Activated CD4-positive, alpha-beta T cell treated with anti-CD3 and anti-CD28 coated beads for 36 hours (primary cell): ENCODE results near the gene ODF2. TPM values are rescaled to one million over a fixed set of nuclear protein-coding genes. Genes with fewer than 3 reads are reported as not detected.

ENCODE experiments used
- ATAC-seq: fragments of 200-7000 bp; cut with Tn5 transposase; one replicate; pipeline ENCODE4 v1.10.0; 2021; ENCODE audit warnings: mild to moderate bottlenecking, moderate library complexity
- CTCF ChIA-PET: fragments of 350-600 bp; sonication (Branson Sonifier 250); formaldehyde crosslinking; loops from one replicate; lab custom pipeline; 2021; ENCODE audit warnings: antibody characterized with exemption; lab: Charles Lee
- POLR2A ChIA-PET: fragments of 350-600 bp; sonication (Branson Sonifier 250); formaldehyde crosslinking; loops from one replicate; lab custom pipeline; 2021; ENCODE audit warnings: antibody characterized with exemption, inconsistent platforms; lab: Charles Lee
- DNase-seq: peaks from one replicate; pipeline ENCODE4 v3.0.0-alpha.2; 2020
- H3K27ac Mint-ChIP-seq: one replicate; pipeline ENCODE4 v1.8.0; 2021; ENCODE audit warnings: mixed read lengths
- H3K27me3 Mint-ChIP-seq: one replicate; pipeline ENCODE4 v1.8.0; 2021; ENCODE audit warnings: mixed read lengths
- H3K36me3 Mint-ChIP-seq: one replicate; pipeline ENCODE4 v1.8.0; 2021; ENCODE audit warnings: low read depth, mixed read lengths
- H3K4me1 Mint-ChIP-seq: one replicate; pipeline ENCODE4 v1.8.0; 2021; ENCODE audit warnings: mixed read lengths
- H3K4me3 Mint-ChIP-seq: one replicate; pipeline ENCODE4 v1.8.0; 2021; ENCODE audit warnings: mild to moderate bottlenecking, moderate library complexity, mixed read lengths
- H3K9me3 Mint-ChIP-seq: one replicate; pipeline ENCODE4 v1.8.0; 2021; ENCODE audit warnings: low read depth, mixed read lengths
- intact Hi-C, 2 experiments: fragments of 100-400 bp; cut with DNase I in 1 of 2; cut with micrococcal nuclease in 1 of 2; formaldehyde crosslinking; loops; one replicate each; pipeline versions ENCODE4 v1.14.2 to v1.15.1; 2022 to 2024; cut with DNase I, micrococcal nuclease
- total RNA-seq, 2 experiments: library from RNA; stranded (reverse); gene quantifications; one replicate each; pipeline ENCODE4 v1.2.3, GENCODE V29; 2021

Gene ODF2
- total RNA-seq, 2 experiments from 2014 or later, result 73.5 to 86.4 TPM

DNA sequence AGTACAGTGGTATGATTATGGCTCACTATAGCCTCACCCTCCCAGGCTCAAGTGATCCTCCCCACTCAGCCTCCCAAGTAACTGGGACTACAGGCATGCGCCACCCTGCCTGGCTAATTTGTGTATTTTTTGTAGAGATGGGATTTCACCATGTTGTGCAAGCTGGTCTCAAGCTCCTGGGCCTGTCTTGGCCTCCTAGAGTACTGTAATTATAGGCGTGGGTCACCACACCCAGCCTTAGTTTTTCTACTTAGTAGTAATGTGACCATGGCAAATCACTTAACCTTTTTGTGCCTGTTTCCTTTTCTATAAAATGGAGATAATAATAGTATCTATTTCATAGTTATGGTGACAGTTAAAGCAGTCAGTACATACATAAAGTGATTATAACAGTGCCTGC, 70.9 kb downstream of the ODF2 start:
- intact Hi-C loops, result no loop called here
- H3K36me3 Mint-ChIP-seq, result peaks cover 49% of the 10 kb centered on the region

DNA sequence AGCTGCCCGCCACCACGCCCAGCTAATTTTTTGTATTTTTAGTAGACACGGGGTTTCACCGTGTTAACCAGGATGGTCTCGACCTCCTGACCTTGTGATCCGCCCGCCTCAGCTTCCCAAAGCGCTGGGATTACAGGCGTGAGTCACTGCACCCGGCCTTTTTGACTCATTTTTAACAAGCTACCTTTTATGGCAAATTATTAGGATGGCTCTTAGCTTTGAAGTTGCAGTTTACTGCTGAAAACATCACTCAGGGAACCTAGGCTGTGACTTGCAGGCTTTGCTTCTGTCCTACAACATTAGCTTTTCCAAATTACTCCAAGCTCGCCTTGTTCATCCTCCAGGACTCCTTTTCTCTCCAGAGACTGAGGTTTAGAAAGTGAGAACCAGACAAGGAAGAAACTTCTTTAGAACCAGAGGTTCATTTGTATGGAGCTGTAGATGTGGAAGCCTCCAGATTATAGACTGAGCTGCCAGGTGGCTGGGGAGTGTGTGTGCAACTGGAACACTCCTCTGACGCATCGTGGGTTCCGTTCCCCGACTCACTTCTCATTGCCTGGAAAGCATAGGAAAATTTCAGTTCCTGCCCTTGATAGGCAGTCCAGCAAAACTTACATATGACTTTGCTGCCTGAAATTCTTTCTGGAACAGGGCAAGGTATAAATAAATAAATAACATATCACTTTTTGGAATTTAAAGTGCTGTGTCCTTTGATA, 72.8 kb downstream of the ODF2 start:
- Mint-ChIP-seq H3K4me1 (no peaks in the 10 kb centered on the region), H3K9me3 (no peaks in the 10 kb centered on the region), H3K27ac (no peak overlapping the region), H3K36me3 (peaks cover 49% of the 10 kb centered on the region), H3K4me3 (no peak overlapping the region), H3K27me3 (no peaks in the 10 kb centered on the region)
- CTCF ChIA-PET, result interaction anchor here (0.7 to 1.2 kb wide), 2 partner anchors 10 to 161 kb away, joined by 3 to 4 read pairs; no protein-coding TSS in a partner anchor
- intact Hi-C loops, result no loop called here
- ATAC-seq, result no peak
- DNase-seq, result no peak
- POLR2A ChIA-PET, result no interaction called here

More for the DNA sequence above, 70.9 kb downstream of the ODF2 start:
- no peaks in the 10 kb centered on the region for H3K9me3 Mint-ChIP-seq
- no peak for ATAC-seq
- H3K27ac Mint-ChIP-seq, result no peak overlapping the region
- no peak for DNase-seq
- no peaks in the 10 kb centered on the region for H3K27me3 Mint-ChIP-seq
- CTCF ChIA-PET, result no interaction called here
- H3K4me1 Mint-ChIP-seq, result no peaks in the 10 kb centered on the region
- POLR2A ChIA-PET, result no interaction called here
- H3K4me3 Mint-ChIP-seq, result no peak overlapping the region

DNA sequence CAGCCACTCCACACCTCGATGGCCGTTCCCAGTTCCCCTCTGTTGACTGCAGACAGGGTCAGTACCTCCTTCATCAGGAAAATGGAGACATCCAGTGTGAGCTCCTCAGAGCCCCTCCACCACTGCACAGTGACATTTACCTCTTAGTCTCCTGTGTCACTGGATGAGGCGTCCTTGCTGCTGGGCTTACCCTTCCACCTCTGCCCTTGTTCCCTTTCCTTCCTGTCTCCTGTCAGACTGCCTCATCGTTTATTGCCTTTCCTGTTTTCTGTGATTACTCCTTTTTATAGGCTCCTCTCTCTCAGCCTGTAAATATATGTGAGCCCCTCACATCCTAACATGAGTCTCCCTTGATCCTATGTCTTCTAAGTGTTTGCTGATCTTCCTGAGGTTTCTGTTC, 73.4 kb downstream of the ODF2 start:
- peaks cover 52% of the 10 kb centered on the region for H3K36me3 Mint-ChIP-seq

DNA sequence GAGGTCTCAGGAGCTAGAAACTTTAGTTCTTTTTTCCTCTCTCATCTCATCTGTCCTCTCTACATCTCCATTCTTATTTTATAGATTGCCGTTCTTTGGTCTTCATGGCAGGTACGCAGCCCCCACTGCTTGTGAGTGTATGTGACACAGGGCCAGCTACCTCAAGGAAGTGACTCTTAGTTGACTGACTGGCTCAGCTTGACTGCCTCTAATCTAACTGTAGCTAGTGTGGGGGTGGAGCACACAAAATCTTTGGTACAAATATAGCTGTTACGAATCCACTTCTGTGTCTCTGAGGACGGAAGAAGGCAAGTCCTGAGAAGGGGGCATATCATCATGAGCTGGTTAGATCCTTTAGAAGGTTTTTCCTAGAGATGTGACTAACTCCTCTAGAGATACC, 76.8 kb downstream of the ODF2 start:
- Mint-ChIP-seq H3K36me3 (peaks cover 52% of the 10 kb centered on the region), H3K4me1 (no peaks in the 10 kb centered on the region), H3K9me3 (no peaks in the 10 kb centered on the region), H3K27ac (peak overlapping the region; percentile 9), H3K4me3 (no peak overlapping the region), H3K27me3 (no peaks in the 10 kb centered on the region)
- ChIA-PET CTCF (interaction anchor here (0.7 to 1.6 kb wide), 3 partner anchors 18 to 331 kb away, joined by 3 read pairs; no protein-coding TSS in a partner anchor), POLR2A (interaction anchor here (0.6 to 0.7 kb wide), 2 partner anchors 64 to 68 kb away, joined by 3 to 5 read pairs; no protein-coding TSS in a partner anchor)
- ATAC-seq (no peak), DNase-seq (no peak)
- intact Hi-C loops, result no loop called here

More for the DNA sequence above, 73.4 kb downstream of the ODF2 start:
- Mint-ChIP-seq H3K9me3 (no peaks in the 10 kb centered on the region), H3K27ac (no peak overlapping the region), H3K4me1 (no peaks in the 10 kb centered on the region), H3K4me3 (no peak overlapping the region), H3K27me3 (no peaks in the 10 kb centered on the region)
- POLR2A ChIA-PET, result no interaction called here
- CTCF ChIA-PET, result interaction anchor here (1.2 kb wide), 1 partner anchor 161 kb away, joined by 4 read pairs; no protein-coding TSS in a partner anchor
- DNase-seq, result no peak
- no peak for ATAC-seq
- intact Hi-C loops, result no loop called here

DNA sequence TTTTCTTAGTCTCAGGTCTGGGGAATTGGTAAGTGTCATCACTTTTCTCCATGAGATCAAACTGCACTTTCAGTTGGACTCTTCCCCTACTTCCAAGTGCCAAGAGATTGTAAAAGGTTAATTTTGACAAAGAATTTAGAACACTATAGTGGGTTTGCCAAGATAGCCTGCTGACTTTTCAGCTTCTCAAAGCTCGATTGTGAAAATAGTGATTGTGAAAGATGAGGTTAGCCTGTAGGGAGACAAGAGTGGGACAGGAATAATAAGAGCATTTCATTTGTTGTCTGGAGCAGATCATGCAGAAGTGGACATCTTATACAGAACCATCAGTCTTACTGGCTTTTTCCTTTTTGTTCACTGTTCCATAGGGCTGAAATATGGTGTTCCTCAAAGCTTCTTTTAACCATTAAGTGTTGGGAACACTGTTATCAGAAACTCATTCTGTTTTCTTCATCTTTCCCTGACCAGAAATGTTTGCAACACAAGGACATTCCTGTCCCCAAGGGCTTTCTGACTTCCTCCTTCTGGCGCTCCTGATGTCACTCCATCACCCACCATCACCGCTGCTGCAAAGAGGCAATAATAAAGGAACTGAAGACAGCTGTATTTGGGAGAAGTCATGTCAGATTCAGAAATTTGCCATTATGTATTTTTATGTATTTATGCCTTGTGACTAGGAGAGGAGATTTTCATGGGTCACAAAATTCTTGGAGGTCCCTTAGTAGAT, 85.0 kb downstream of the ODF2 start:
- intact Hi-C loops, result no loop called here
- H3K9me3 Mint-ChIP-seq, result no peaks in the 10 kb centered on the region
- H3K36me3 Mint-ChIP-seq, result peaks cover 49% of the 10 kb centered on the region
- ChIA-PET POLR2A (interaction anchor here (0.7 to 0.8 kb wide), 2 partner anchors 10 to 1227 kb away, joined by 3 to 4 read pairs; no protein-coding TSS in a partner anchor), CTCF (interaction anchor here (1.0 to 2.5 kb wide), 3 partner anchors 10 to 120 kb away, joined by 3 to 8 read pairs (median 3); partner anchors contain the start of genes CERCAM and SPTAN1)
- no peak for DNase-seq
- no peaks in the 10 kb centered on the region for H3K27me3 Mint-ChIP-seq
- no peak for ATAC-seq
- no peak overlapping the region for H3K27ac Mint-ChIP-seq
- H3K4me3 Mint-ChIP-seq, result no peak overlapping the region
- peaks cover 5% of the 10 kb centered on the region for H3K4me1 Mint-ChIP-seq

DNA sequence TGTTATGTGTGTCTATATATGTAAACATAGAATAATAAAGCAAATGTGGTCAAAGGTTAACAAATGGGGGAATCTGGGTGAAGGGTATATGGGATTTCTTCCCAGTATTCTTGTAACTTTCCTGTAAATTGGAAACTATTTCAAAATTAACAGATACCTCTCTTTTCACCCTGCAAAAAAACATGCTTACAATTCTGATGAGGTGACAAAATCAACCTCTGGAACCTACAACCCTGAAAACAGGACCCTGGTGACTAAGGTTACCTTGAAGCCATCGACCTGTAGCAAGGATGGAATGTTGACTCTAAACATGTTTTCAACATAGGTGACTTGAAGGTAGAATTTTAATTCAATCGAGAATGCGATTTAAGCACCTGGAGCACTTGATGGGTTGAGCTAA, 90.7 kb downstream of the ODF2 start:
- no peaks in the 10 kb centered on the region for H3K9me3 Mint-ChIP-seq
- CTCF ChIA-PET, result interaction anchor here (1.1 kb wide), 1 partner anchor 9 kb away, joined by 3 read pairs; no protein-coding TSS in a partner anchor
- H3K4me3 Mint-ChIP-seq, result no peak overlapping the region
- H3K27ac Mint-ChIP-seq, result no peak overlapping the region
- ATAC-seq (no peak), DNase-seq (no peak)
- no peaks in the 10 kb centered on the region for H3K27me3 Mint-ChIP-seq
- POLR2A ChIA-PET, result interaction anchor here (0.7 to 1.2 kb wide), 2 partner anchors 12 to 36 kb away, joined by 3 to 8 read pairs; no protein-coding TSS in a partner anchor
- intact Hi-C loops, result no loop called here
- H3K36me3 Mint-ChIP-seq, result peaks cover 9% of the 10 kb centered on the region
- H3K4me1 Mint-ChIP-seq, result peaks cover 21% of the 10 kb centered on the region

DNA sequence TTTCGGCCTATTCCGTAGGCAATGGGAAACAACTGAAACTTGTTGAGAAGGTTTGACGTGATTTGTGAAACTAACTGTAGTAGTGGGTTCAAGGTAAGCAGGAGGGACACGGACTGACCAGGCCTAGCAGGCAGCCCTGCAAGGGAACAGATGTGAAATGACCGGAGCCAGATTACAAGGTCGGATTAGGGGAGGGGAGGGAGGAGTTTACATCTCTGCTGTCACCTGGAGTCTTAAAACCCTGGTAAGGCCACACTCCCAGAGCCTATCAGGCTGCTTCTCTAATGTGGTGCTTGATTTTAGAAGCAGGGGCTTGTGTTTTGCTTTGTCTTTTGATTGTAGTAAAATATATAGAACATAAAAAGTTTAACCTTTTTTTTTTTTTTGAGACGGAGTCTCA, 93.1 kb downstream of the ODF2 start:
- Mint-ChIP-seq H3K27me3 (no peaks in the 10 kb centered on the region), H3K27ac (no peak overlapping the region), H3K9me3 (no peaks in the 10 kb centered on the region), H3K4me1 (peaks cover 26% of the 10 kb centered on the region), H3K4me3 (no peak overlapping the region), H3K36me3 (no peaks in the 10 kb centered on the region)
- DNase-seq (no peak), ATAC-seq (no peak)
- intact Hi-C loops, result no loop called here
- ChIA-PET CTCF (interaction anchor here (0.7 kb wide), 1 partner anchor 68 kb away, joined by 3 read pairs; no protein-coding TSS in a partner anchor), POLR2A (no interaction called here)

DNA sequence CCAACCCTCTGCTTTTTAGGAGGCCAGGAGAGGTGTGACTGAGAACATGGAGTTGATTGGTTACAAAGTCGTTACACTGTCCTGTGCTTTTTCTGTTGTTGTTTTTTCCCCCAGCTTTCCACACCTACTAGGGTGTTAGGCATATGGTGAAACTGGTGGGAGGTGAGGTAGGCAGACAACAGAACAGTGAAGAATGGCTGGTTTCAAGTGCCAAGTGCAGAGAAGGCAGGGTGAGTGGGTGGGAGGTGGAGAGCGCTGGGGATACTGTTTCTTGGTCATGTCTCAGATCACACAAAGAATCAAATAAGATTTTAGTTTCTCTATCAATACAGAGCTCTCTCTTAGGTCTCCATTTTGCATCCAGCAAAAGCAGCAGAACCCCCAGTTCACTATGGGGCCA, 94.4 kb downstream of the ODF2 start:
- POLR2A ChIA-PET, result interaction anchor here (0.6 to 1.7 kb wide), 8 partner anchors 8 to 478 kb away, joined by 3 to 6 read pairs (median 3); partner anchors contain the start of genes GLE1, SH3GLB2 and URM1
- ATAC-seq, result peak; percentile 40

More for the DNA sequence above, 94.4 kb downstream of the ODF2 start:
- no peaks in the 10 kb centered on the region for H3K36me3 Mint-ChIP-seq
- H3K27me3 Mint-ChIP-seq, result no peaks in the 10 kb centered on the region
- CTCF ChIA-PET, result interaction anchor here (0.6 to 2.6 kb wide), 9 partner anchors 9 to 255 kb away, joined by 3 to 8 read pairs (median 3); no protein-coding TSS in a partner anchor
- H3K4me1 Mint-ChIP-seq, result peaks cover 26% of the 10 kb centered on the region
- H3K4me3 Mint-ChIP-seq, result no peak overlapping the region
- H3K27ac Mint-ChIP-seq, result peak overlapping the region; percentile 84
- intact Hi-C loops, result loop anchor here (1.0 to 5.0 kb wide), 8 partner anchors 37 to 568 kb away; partner anchors contain the start of genes EEIG1 (in 1 of the 2), KYAT1 (in 1 of the 2), LRRC8A (in 1 of the 2) and NAIF1 (in 1 of the 2)
- no peaks in the 10 kb centered on the region for H3K9me3 Mint-ChIP-seq
- DNase-seq, result peak; percentile 77

Other genes with a start within 250 kb of the ODF2 start
- 10 to 100 TPM; 28.4 to 29.4 TPM for gene GOLGA2, start 180.0 kb upstream of the ODF2 start, total RNA-seq
- 10 to 100 TPM; 13.1 to 14.1 TPM for gene SWI5, start 179.7 kb upstream of the ODF2 start, total RNA-seq
- gene TRUB2, start 133.6 kb upstream of the ODF2 start, total RNA-seq, result 10 to 100 TPM; 29.5 to 37.5 TPM
- gene COQ4, start 133.2 kb upstream of the ODF2 start, total RNA-seq, result 10 to 100 TPM; 32.1 to 38.8 TPM
- 10 to 100 TPM in 1 of 2 experiments, 1 to 10 TPM in 1; 8.4 to 10.2 TPM for gene SLC27A4, start 115.5 kb upstream of the ODF2 start, total RNA-seq
- 10 to 100 TPM; 39.9 to 56.1 TPM for gene URM1, start 84.6 kb upstream of the ODF2 start, total RNA-seq
- gene CERCAM, start 35.1 kb upstream of the ODF2 start, total RNA-seq, result under 1 TPM; 0.75 to 0.79 TPM
- gene GLE1, start 48.7 kb downstream of the ODF2 start, total RNA-seq, result 10 to 100 TPM; 52.5 to 54.4 TPM
- gene SPTAN1, start 96.6 kb downstream of the ODF2 start, total RNA-seq, result 100 to 1,000 TPM; 192 to 269 TPM
- gene DYNC2I2, start 200.8 kb downstream of the ODF2 start, total RNA-seq, result 10 to 100 TPM; 26.7 to 35.7 TPM
- gene SET, start 233.2 kb downstream of the ODF2 start, total RNA-seq, result 100 to 1,000 TPM; 673 to 682 TPM
- gene PKN3, start 246.5 kb downstream of the ODF2 start, total RNA-seq, result 10 to 100 TPM; 14.6 to 14.9 TPM